H1 (cell line): ENCODE results near the gene WDR90.

Source experiments
- CTCF ChIP-seq, 3 experiments: IDR thresholded peaks; 1 replicate in 2 of 3; 2 replicates in 1 of 3; pipeline versions ENCODE4 v1.5.1 to v1.6.1; 2011; ENCODE audit warnings: low read length in 3 of 3, mild to moderate bottlenecking in 3 of 3, inconsistent platforms in 2 of 3, low read depth in 1 of 3, moderate library complexity in 1 of 3; ENCODE audit not compliant: insufficient read depth in 1 of 3; ENCODE audit errors: control extremely low read depth in 1 of 3
- POLR2A ChIP-seq, 2 experiments: IDR thresholded peaks; 1 replicate in 1 of 2; 2 replicates in 1 of 2; pipeline ENCODE4 v1.6.1; 2011; ENCODE audit warnings: low read depth in 2 of 2, low read length in 2 of 2, mild to moderate bottlenecking in 2 of 2; ENCODE audit errors: control extremely low read depth in 1 of 2
- TEAD4 ChIP-seq: IDR thresholded peaks from 2 replicates; pipeline ENCODE4 v1.6.1; 2012; ENCODE audit warnings: low read depth, low read length, inconsistent platforms, mixed read lengths
- USF2 ChIP-seq: IDR thresholded peaks from 2 replicates; pipeline ENCODE4 v1.6.1; 2011; ENCODE audit warnings: low read length, improper control_type of control experiment

GRCh38 chr16:661184-661821 is 12.1 kb downstream of the WDR90 start:
- no peak for TF ChIP-seq CTCF (IDR thresholded peaks at IDR 0.05; ENCODE audit: control extremely low read depth in 1 of 3, insufficient read depth in 1 of 3, low read depth in 1 of 3, low read length in 3 of 3)
- TF ChIP-seq USF2, result no peak
- no peak for TF ChIP-seq TEAD4
- no peak for TF ChIP-seq POLR2A (IDR thresholded peaks at IDR 0.05; ENCODE audit: control extremely low read depth in 1 of 2, low read depth in 2 of 2, low read length in 2 of 2)
